HCT116 (cell line): ENCODE measurements around the gene APBB2. TPM values are rescaled to one million over a fixed set of nuclear protein-coding genes. Genes with fewer than 3 reads are reported as not detected.

Source experiments
- ATAC-seq: fragments of 200-7000 bp; cut with Tn5 transposase; 2 replicates; pipeline ENCODE4 v1.9.1; 2020; ENCODE audit warnings: mild to moderate bottlenecking, moderate library complexity
- BruUV-seq: library from RNA; stranded (reverse); fragments of 400-500 nt; replicated peaks from 2 replicates; lab custom pipeline; 2021; lab: Mats Ljungman, UMichigan
- CTCF ChIA-PET: fragments of 300-600 bp; sonication (Branson Sonifier 250); formaldehyde crosslinking; loops from one replicate; lab custom pipeline; 2021; ENCODE audit warnings: antibody characterized with exemption; lab: Charles Lee
- POLR2A ChIA-PET: fragments of 300-600, 350-600 bp; sonication (Branson Sonifier 250); formaldehyde crosslinking; loops from one replicate; lab custom pipeline; 2021; ENCODE audit warnings: antibody characterized with exemption; lab: Charles Lee
- RAD21 ChIA-PET, 2 experiments: fragments of 300-600 bp; sonication (Branson Sonifier 250); formaldehyde crosslinking; loops; one replicate each; lab custom pipeline; 2023; ENCODE audit warnings: low total read pairs in 2 of 2; ENCODE audit not compliant: uncharacterized antibody in 2 of 2, unreplicated experiment in 2 of 2, low non-redundant PET in 1 of 2; lab: Charles Lee
- DNase-seq: peaks from one replicate; pipeline ENCODE4 v3.0.0-alpha.2; 2010; ENCODE audit warnings: low read depth, low spot score
- H2AFZ ChIP-seq: fragments of 200-600 bp; shearing (Covaris generic), sonication (generic); 2 replicates; pipeline ENCODE4 v1.6.1; 2017; ENCODE audit warnings: low read depth, mixed run types, mixed read lengths, antibody characterized with exemption, low read length; ENCODE audit not compliant: poor library complexity, severe bottlenecking
- H3K27ac ChIP-seq: 2 replicates; pipeline ENCODE4 v1.5.1; 2012; ENCODE audit warnings: low read depth, low read length
- H3K27me3 ChIP-seq: fragments of 200-600 bp; sonication (generic); 2 replicates; pipeline ENCODE4 v1.6.1; 2016; ENCODE audit warnings: mixed run types, low read length, mixed read lengths; ENCODE audit not compliant: insufficient read depth
- H3K36me3 ChIP-seq, 2 experiments: fragments of 200-500 bp in 1 of 2; fragments of 200-600 bp in 1 of 2; sonication (Bioruptor generic) in 1 of 2; sonication (generic) in 1 of 2; 2 replicates each; pipeline versions ENCODE4 v1.5.1 to v1.6.1; 2014 to 2016; ENCODE audit warnings: low read length in 2 of 2, inconsistent platforms in 1 of 2, mixed read lengths in 1 of 2, mixed run types in 1 of 2; ENCODE audit not compliant: insufficient read depth in 2 of 2, control insufficient read depth in 1 of 2
- H3K4me1 ChIP-seq, 2 experiments: fragments of 200-600 bp in 1 of 2; sonication (generic) in 1 of 2; 2 replicates each; pipeline versions ENCODE4 v1.5.1 to v1.6.1; 2012 to 2017; ENCODE audit warnings: low read length in 2 of 2, inconsistent platforms in 1 of 2, mild to moderate bottlenecking in 1 of 2, mixed read lengths in 1 of 2, mixed run types in 1 of 2, moderate library complexity in 1 of 2; ENCODE audit not compliant: insufficient read depth in 2 of 2, control insufficient read depth in 1 of 2
- H3K4me2 ChIP-seq: fragments of 200-600 bp; sonication (generic); 2 replicates; pipeline ENCODE4 v1.6.1; 2017; ENCODE audit warnings: mixed run types, low read length, mixed read lengths
- H3K4me3 ChIP-seq, 2 experiments: fragments of 200-600 bp in 1 of 2; sonication (generic) in 1 of 2; replicated peaks in 1 of 2; 2 replicates each; pipeline ENCODE4 v1.5.1; 2011 to 2016; ENCODE audit warnings: low read length in 2 of 2, control low read depth in 1 of 2, low read depth in 1 of 2, mild to moderate bottlenecking in 1 of 2, mixed read lengths in 1 of 2, mixed run types in 1 of 2
- H3K79me2 ChIP-seq: fragments of 200-600 bp; sonication (generic); 2 replicates; pipeline ENCODE4 v1.6.1; 2017; ENCODE audit warnings: mild to moderate bottlenecking, mixed run types, low read length, moderate library complexity, mixed read lengths; ENCODE audit not compliant: insufficient read depth
- H3K9ac ChIP-seq: fragments of 200-600 bp; sonication (generic); 2 replicates; pipeline ENCODE4 v1.6.1; 2016; ENCODE audit warnings: low read length, mixed read lengths
- H3K9me2 ChIP-seq: fragments of 200-600 bp; sonication (generic), shearing (Covaris generic); 2 replicates; pipeline ENCODE4 v1.6.1; 2017; ENCODE audit warnings: mixed run types, mild to moderate bottlenecking, moderate library complexity; ENCODE audit not compliant: insufficient read depth
- H3K9me3 ChIP-seq, 2 experiments: fragments of 200-500 bp in 1 of 2; fragments of 200-600 bp in 1 of 2; sonication (Bioruptor generic) in 1 of 2; sonication (generic) in 1 of 2; 2 replicates each; pipeline ENCODE4 v1.6.1; 2014 to 2017; ENCODE audit warnings: low read length in 2 of 2, mixed read lengths in 2 of 2, inconsistent platforms in 1 of 2, low read depth in 1 of 2, mild to moderate bottlenecking in 1 of 2, mixed run types in 1 of 2, moderate library complexity in 1 of 2; ENCODE audit not compliant: control insufficient read depth in 1 of 2, insufficient read depth in 1 of 2
- H4K20me1 ChIP-seq: fragments of 200-600 bp; sonication (generic), shearing (Covaris generic); 2 replicates; pipeline ENCODE4 v1.6.1; 2017; ENCODE audit warnings: mixed run types, mild to moderate bottlenecking, moderate library complexity; ENCODE audit not compliant: insufficient read depth
- CBX3 ChIP-seq: IDR thresholded peaks from 2 replicates; pipeline ENCODE4 v1.6.1; 2012; ENCODE audit warnings: low read depth
- CEBPB ChIP-seq: IDR thresholded peaks from 2 replicates; pipeline ENCODE4 v1.6.1; 2012; ENCODE audit warnings: low read depth
- EGR1 ChIP-seq: IDR thresholded peaks from 2 replicates; pipeline ENCODE4 v1.6.1; 2012; ENCODE audit warnings: low read depth
- ELF1 ChIP-seq: IDR thresholded peaks from 2 replicates; pipeline ENCODE4 v1.6.1; 2012; ENCODE audit warnings: low read depth, borderline replicate concordance
- EZH2phosphoT487 ChIP-seq: fragments of 200-600 bp; IDR thresholded peaks from 2 replicates; pipeline ENCODE4 v1.6.1; 2018; ENCODE audit warnings: antibody characterized with exemption, borderline replicate concordance
- FOSL1 ChIP-seq: IDR thresholded peaks from 2 replicates; pipeline ENCODE4 v1.6.1; 2012; ENCODE audit warnings: low read depth
- JUND ChIP-seq: IDR thresholded peaks from 2 replicates; pipeline ENCODE4 v1.6.1; 2012
- POLR2A ChIP-seq: IDR thresholded peaks from 2 replicates; pipeline ENCODE4 v1.7.0; 2011; ENCODE audit warnings: borderline replicate concordance; ENCODE audit not compliant: insufficient read depth, insufficient read length; ENCODE audit errors: extremely low read depth
- POLR2AphosphoS5 ChIP-seq: IDR thresholded peaks from 2 replicates; pipeline ENCODE4 v1.6.1; 2011; ENCODE audit warnings: mild to moderate bottlenecking, low read depth, low read length, moderate library complexity
- RAD21 ChIP-seq: IDR thresholded peaks from 2 replicates; pipeline ENCODE4 v1.6.1; 2012; ENCODE audit warnings: low read depth, mild to moderate bottlenecking
- SIN3A ChIP-seq: IDR thresholded peaks from 2 replicates; pipeline ENCODE4 v1.6.1; 2012; ENCODE audit warnings: low read depth
- SP1 ChIP-seq: IDR thresholded peaks from 2 replicates; pipeline ENCODE4 v1.6.1; 2012; ENCODE audit warnings: low read depth
- SRF ChIP-seq: IDR thresholded peaks from 2 replicates; pipeline ENCODE4 v1.6.1; 2012; ENCODE audit warnings: low read depth
- YY1 ChIP-seq: IDR thresholded peaks from 2 replicates; pipeline ENCODE4 v1.6.1; 2011; ENCODE audit warnings: low read length, low read depth, moderate library complexity, mild to moderate bottlenecking; ENCODE audit not compliant: insufficient replicate concordance; ENCODE audit errors: extremely low read depth
- ZFX ChIP-seq: fragments of 450-650 bp; IDR thresholded peaks from 2 replicates; pipeline ENCODE4 v1.6.1; 2017
- intact Hi-C: fragments of 100-400 bp; cut with micrococcal nuclease; formaldehyde crosslinking; loops from 2 replicates; pipeline ENCODE4 v1.10.0; 2022
- total RNA-seq: library from RNA; stranded (reverse); gene quantifications from one replicate; pipeline ENCODE4 v1.2.1, GENCODE V29; 2021; ENCODE audit not compliant: unreplicated experiment
- TF ChIP-seq, protein P1 (sequence below): IDR thresholded peaks from 2 replicates; pipeline ENCODE4 v1.6.1; 2012

APBB2 gene
- total RNA-seq, 1 experiment from 2014 or later = 72.5 TPM

DNA sequence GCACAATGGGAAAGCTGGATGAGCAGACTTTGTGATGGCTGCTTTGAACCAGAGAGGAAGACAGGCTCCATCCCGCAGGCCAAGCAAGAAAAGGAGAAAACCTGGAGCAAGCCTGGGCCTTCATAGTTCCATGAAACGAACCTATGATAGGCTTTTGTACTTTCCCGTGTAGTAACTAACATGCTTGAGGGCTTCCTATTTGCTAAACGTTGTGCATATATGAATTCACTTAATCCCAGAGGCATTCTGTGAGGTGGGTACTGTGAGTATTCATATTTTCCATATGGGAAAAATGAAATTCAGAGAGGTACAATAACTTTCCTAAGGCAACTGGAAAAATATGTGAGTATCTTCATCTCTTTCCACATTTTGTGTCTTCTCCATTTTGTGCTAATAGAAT is 13.6 kb upstream of the APBB2 start:
- TF ChIP-seq, protein P1, sequence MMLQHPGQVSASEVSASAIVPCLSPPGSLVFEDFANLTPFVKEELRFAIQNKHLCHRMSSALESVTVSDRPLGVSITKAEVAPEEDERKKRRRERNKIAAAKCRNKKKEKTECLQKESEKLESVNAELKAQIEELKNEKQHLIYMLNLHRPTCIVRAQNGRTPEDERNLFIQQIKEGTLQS = no peak
- no peak for TF ChIP-seq ZFX
- TF ChIP-seq CBX3 = no peak
- TF ChIP-seq JUND = no peak
- TF ChIP-seq FOSL1 = no peak
- no peak for TF ChIP-seq SIN3A
- TF ChIP-seq EGR1 = no peak
- TF ChIP-seq RAD21 = no peak
- TF ChIP-seq ELF1 = no peak
- no peak for TF ChIP-seq SRF
- TF ChIP-seq CEBPB = no peak
- no peak for TF ChIP-seq EZH2phosphoT487
- no peak for TF ChIP-seq POLR2A
- RAD21 ChIA-PET = no interaction called here
- no peaks in the 10 kb centered on the region for H3K9me2 ChIP-seq
- no peak overlapping the region for H3K4me3 ChIP-seq
- no peak overlapping the region for H2AFZ ChIP-seq
- no peak overlapping the region for H3K4me2 ChIP-seq
- DNase-seq (no peak), ATAC-seq (no peak)
- H3K9ac ChIP-seq = no peak overlapping the region
- no peaks in the 10 kb centered on the region for H3K4me1 ChIP-seq
- CTCF ChIA-PET = no interaction called here
- no peak overlapping the region for H3K27ac ChIP-seq
- H4K20me1 ChIP-seq = no peaks in the 10 kb centered on the region
- BruUV-seq = no TSS peak
- H3K36me3 ChIP-seq = no peaks in the 10 kb centered on the region
- POLR2A ChIA-PET = no interaction called here
- intact Hi-C loops = no loop called here
- H3K9me3 ChIP-seq = no peaks in the 10 kb centered on the region
- H3K27me3 ChIP-seq = no peaks in the 10 kb centered on the region
- H3K79me2 ChIP-seq = no peaks in the 10 kb centered on the region

DNA sequence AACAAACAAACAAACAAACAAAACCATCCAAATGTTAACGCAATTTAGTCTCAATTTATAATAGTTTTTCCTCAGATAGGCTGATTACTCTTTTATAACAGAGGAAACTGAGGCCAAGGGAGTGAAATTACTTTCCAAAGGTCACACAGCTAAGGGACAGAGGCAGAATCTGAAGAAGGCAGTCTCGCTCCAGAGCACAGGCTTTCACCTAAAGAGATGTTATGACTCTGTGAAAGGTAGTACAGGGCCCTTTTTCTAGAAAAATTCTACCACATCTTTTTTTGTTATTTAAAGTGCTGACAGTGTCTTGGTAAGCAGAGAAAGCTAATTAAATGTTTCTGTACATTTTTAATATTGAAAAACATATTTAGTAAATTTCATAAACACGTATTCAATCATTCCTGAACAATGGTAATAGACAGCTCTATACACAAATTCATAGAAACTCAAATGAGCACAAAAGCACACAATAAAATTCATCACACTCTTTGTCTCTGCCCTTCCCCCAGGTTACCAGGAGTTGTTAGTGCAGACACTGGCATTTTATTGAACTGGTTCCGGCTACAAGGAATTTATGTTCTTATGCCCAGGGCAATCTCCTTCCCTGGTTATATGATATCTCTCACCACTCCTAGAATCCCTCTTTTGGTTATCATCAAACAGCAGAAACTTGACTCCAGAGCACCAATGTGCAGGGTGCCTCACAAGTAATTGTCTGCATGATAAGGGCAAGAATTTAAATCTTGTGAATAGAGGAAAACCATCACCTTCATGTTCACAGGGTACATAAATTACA is 7.7 kb upstream of the APBB2 start:
- DNase-seq (no peak), ATAC-seq (no peak)
- Histone ChIP-seq H3K4me2 (no peak overlapping the region), H3K9me3 (no peaks in the 10 kb centered on the region), H3K27ac (no peak overlapping the region), H3K9me2 (no peaks in the 10 kb centered on the region), H3K4me3 (no peak overlapping the region), H3K4me1 (peaks cover 8 to 12% of the 10 kb centered on the region in 2 experiments), H3K27me3 (no peaks in the 10 kb centered on the region), H4K20me1 (no peaks in the 10 kb centered on the region), H2AFZ (peak overlapping the region; percentile 23), H3K36me3 (no peaks in the 10 kb centered on the region), H3K79me2 (no peaks in the 10 kb centered on the region), H3K9ac (no peak overlapping the region)
- POLR2A ChIA-PET = no interaction called here
- intact Hi-C loops = no loop called here
- RAD21 ChIA-PET = no interaction called here
- no TSS peak for BruUV-seq
- no peak for TF ChIP-seq JUND
- TF ChIP-seq POLR2AphosphoS5 = no peak
- no peak for TF ChIP-seq FOSL1
- no peak for TF ChIP-seq CEBPB
- TF ChIP-seq, protein P1 = no peak
- TF ChIP-seq SRF = no peak
- no peak for TF ChIP-seq ZFX
- TF ChIP-seq YY1 = no peak
- TF ChIP-seq SP1 = no peak
- CTCF ChIA-PET = interaction anchor here (1.2 to 1.3 kb wide), 4 partner anchors 8 to 298 kb away, joined by 3 to 7 read pairs (median 4); partner anchors contain the start of gene APBB2
